HEK293T (cell line): Measurements from ENCODE around the gene SMC1B.

Experiments used
- CTCF ChIA-PET: fragments of 350-600 bp; formaldehyde crosslinking; extraction: SDS; loops from one replicate; lab custom pipeline; 2021; ENCODE audit warnings: antibody characterized with exemption, inconsistent platforms; lab: Yijun Ruan, JAX
- POLR2A ChIA-PET: fragments of 350-600 bp; formaldehyde crosslinking; extraction: SDS; loops from one replicate; lab custom pipeline; 2020; ENCODE audit warnings: antibody characterized with exemption, inconsistent platforms; lab: Yijun Ruan, JAX
- DNase-seq: peaks from one replicate; pipeline ENCODE4 v3.0.0; 2012; ENCODE audit warnings: mixed read lengths; ENCODE audit errors: extremely low spot score
- ARNT ChIP-seq: fragments of 450-650 bp; IDR thresholded peaks from 2 replicates; pipeline ENCODE4 v1.6.1; 2017; ENCODE audit warnings: mild to moderate bottlenecking
- BHLHE40 ChIP-seq: fragments of 450-650 bp; IDR thresholded peaks from 2 replicates; pipeline ENCODE4 v1.6.1; 2016; ENCODE audit warnings: mild to moderate bottlenecking, moderate library complexity, borderline replicate concordance
- CTBP1 ChIP-seq: fragments of 450-650 bp; IDR thresholded peaks from 2 replicates; pipeline ENCODE4 v1.6.1; 2016; ENCODE audit warnings: borderline replicate concordance
- ELF4 ChIP-seq: fragments of 450-650 bp; IDR thresholded peaks from 2 replicates; pipeline ENCODE4 v1.6.1; 2017; ENCODE audit warnings: antibody characterized with exemption
- FOXA1 ChIP-seq: fragments of 450-650 bp; IDR thresholded peaks from 2 replicates; pipeline ENCODE4 v1.6.1; 2016; ENCODE audit warnings: mild to moderate bottlenecking
- FOXK2 ChIP-seq: fragments of 450-650 bp; IDR thresholded peaks from 2 replicates; pipeline ENCODE4 v1.6.1; 2016; ENCODE audit warnings: mild to moderate bottlenecking
- FOXM1 ChIP-seq: fragments of 450-650 bp; IDR thresholded peaks from 2 replicates; pipeline ENCODE4 v1.6.1; 2017; ENCODE audit warnings: mild to moderate bottlenecking, borderline replicate concordance
- HDGF ChIP-seq: fragments of 450-650 bp; IDR thresholded peaks from 2 replicates; pipeline ENCODE4 v1.6.1; 2017; ENCODE audit warnings: antibody characterized with exemption, borderline replicate concordance
- L3MBTL2 ChIP-seq: fragments of 450-650 bp; conservative IDR thresholded peaks from 2 replicates; pipeline ENCODE4 v1.6.1; 2016; ENCODE audit warnings: mild to moderate bottlenecking
- LEF1 ChIP-seq: fragments of 450-650 bp; IDR thresholded peaks from 2 replicates; pipeline ENCODE4 v1.6.1; 2017; ENCODE audit warnings: mild to moderate bottlenecking, borderline replicate concordance
- NFRKB ChIP-seq: fragments of 450-650 bp; IDR thresholded peaks from 2 replicates; pipeline ENCODE4 v1.6.1; 2016; ENCODE audit warnings: mild to moderate bottlenecking, moderate library complexity
- PKNOX1 ChIP-seq: fragments of 450-650 bp; IDR thresholded peaks from 2 replicates; pipeline ENCODE4 v1.6.1; 2016
- SP1 ChIP-seq: fragments of 450-650 bp; IDR thresholded peaks from 2 replicates; pipeline ENCODE4 v1.6.1; 2017
- SUZ12 ChIP-seq: fragments of 450-650 bp; IDR thresholded peaks from 2 replicates; pipeline ENCODE4 v1.6.1; 2016; ENCODE audit warnings: mild to moderate bottlenecking
- TARDBP ChIP-seq: fragments of 450-650 bp; IDR thresholded peaks from 2 replicates; pipeline ENCODE4 v1.6.1; 2016
- ZNF384 ChIP-seq: fragments of 450-650 bp; IDR thresholded peaks from 2 replicates; pipeline ENCODE4 v1.6.1; 2016

SMC1B gene

GRCh38 chr22:45418770-45419138, 5.4 kb upstream of the SMC1B start:
- ChIA-PET CTCF (no interaction called here), POLR2A (no interaction called here)
- TF ChIP-seq ARNT (no peak), NFRKB (no peak), ZNF384 (no peak)
- no peak for DNase-seq

- DNase-seq, result no peak
- TF ChIP-seq NFRKB (no peak), CTBP1 (no peak), FOXK2 (no peak), HDGF (no peak), SUZ12 (no peak), FOXM1 (no peak), ZNF384 (no peak)
- ChIA-PET POLR2A (no interaction called here), CTCF (interaction anchor here (0.6 kb wide), 1 partner anchor 715 kb away, joined by 3 read pairs; no protein-coding TSS in a partner anchor)
These were observed 4.8 kb upstream of the SMC1B start for GRCh38 chr22:45418056-45418769.

GRCh38 chr22:45413013-45413367, 409 bp downstream of the SMC1B start:
- TF ChIP-seq FOXK2, result no peak
- no peak for TF ChIP-seq FOXA1
- TF ChIP-seq ARNT, result no peak
- TF ChIP-seq ZNF384, result no peak
- no peak for TF ChIP-seq CTBP1
- TF ChIP-seq SP1, result no peak
- no peak for TF ChIP-seq BHLHE40
- no peak for TF ChIP-seq PKNOX1
- no peak for TF ChIP-seq L3MBTL2
- TF ChIP-seq FOXM1, result no peak
- TF ChIP-seq HDGF, result no peak
- no peak for TF ChIP-seq ELF4
- CTCF ChIA-PET, result no interaction called here
- DNase-seq, result no peak
- POLR2A ChIA-PET, result no interaction called here

- DNase-seq, result no peak
- TF ChIP-seq HDGF, result no peak
- no peak for TF ChIP-seq FOXK2
- no peak for TF ChIP-seq SP1
- no peak for TF ChIP-seq LEF1
- no peak for TF ChIP-seq PKNOX1
- TF ChIP-seq ARNT, result no peak
- TF ChIP-seq L3MBTL2, result no peak
- no peak for TF ChIP-seq FOXM1
- TF ChIP-seq SUZ12, result no peak
- TF ChIP-seq TARDBP, result no peak
- CTCF ChIA-PET, result no interaction called here
- POLR2A ChIA-PET, result no interaction called here
These were observed 5.6 kb downstream of the SMC1B start for GRCh38 chr22:45407793-45408192.

- TF ChIP-seq BHLHE40 (no peak), L3MBTL2 (no peak), NFRKB (no peak)
- POLR2A ChIA-PET, result no interaction called here
- no peak for DNase-seq
- CTCF ChIA-PET, result interaction anchor here (1.3 kb wide), 1 partner anchor 130 kb away, joined by 3 read pairs; no protein-coding TSS in a partner anchor
These were observed 10.9 kb downstream of the SMC1B start for GRCh38 chr22:45402466-45402985.

- no peak for TF ChIP-seq FOXM1
- ChIA-PET CTCF (interaction anchor here (0.6 kb wide), 1 partner anchor 9 kb away, joined by 3 read pairs; no protein-coding TSS in a partner anchor), POLR2A (no interaction called here)
- DNase-seq, result no peak
These were observed 13.5 kb downstream of the SMC1B start for GRCh38 chr22:45399712-45400445.

GRCh38 chr22:45398214-45398613, 15.2 kb downstream of the SMC1B start:
- no peak for DNase-seq
- ChIA-PET POLR2A (no interaction called here), CTCF (no interaction called here)
- TF ChIP-seq CTBP1 (no peak), TARDBP (no peak), LEF1 (no peak), FOXM1 (no peak), BHLHE40 (no peak), PKNOX1 (no peak)
